KMS-11 (cell line): ENCODE measurements around the gene VGLL3.

Experiments
- H2AFZ ChIP-seq: fragments of 200-600 bp; sonication (generic); 2 replicates; pipeline ENCODE4 v1.6.1; 2016; ENCODE audit warnings: antibody characterized with exemption, mixed run types, low read depth
- H3K27ac ChIP-seq: fragments of 200-600 bp; sonication (generic); 2 replicates; pipeline ENCODE4 v1.6.1; 2016; ENCODE audit warnings: mild to moderate bottlenecking, mixed run types
- H3K27me3 ChIP-seq: fragments of 200-600 bp; sonication (generic); 2 replicates; pipeline ENCODE4 v1.6.1; 2017; ENCODE audit warnings: mild to moderate bottlenecking, low read depth, mixed run types, moderate library complexity; ENCODE audit not compliant: insufficient read depth
- H3K36me3 ChIP-seq: fragments of 200-600 bp; sonication (generic); 2 replicates; pipeline ENCODE4 v1.6.1; 2017; ENCODE audit warnings: mild to moderate bottlenecking, mixed run types; ENCODE audit not compliant: insufficient read depth
- H3K4me1 ChIP-seq: fragments of 200-600 bp; sonication (generic); 2 replicates; pipeline ENCODE4 v1.6.1; 2016; ENCODE audit warnings: mild to moderate bottlenecking, low read depth, mixed run types; ENCODE audit not compliant: poor library complexity, severe bottlenecking
- H3K4me2 ChIP-seq: fragments of 200-600 bp; sonication (generic); 2 replicates; pipeline ENCODE4 v1.7.0; 2016; ENCODE audit warnings: mild to moderate bottlenecking, mixed run types
- H3K4me3 ChIP-seq: fragments of 200-600 bp; sonication (generic); IDR thresholded peaks from 2 replicates; pipeline ENCODE4 v1.6.1; 2017; ENCODE audit warnings: low read depth, low read length, mixed read lengths; ENCODE audit not compliant: insufficient read depth
- H3K79me2 ChIP-seq: fragments of 200-600 bp; sonication (generic); 2 replicates; pipeline ENCODE4 v1.6.1; 2016; ENCODE audit warnings: low read depth, mixed run types; ENCODE audit not compliant: insufficient read depth
- H3K9ac ChIP-seq: fragments of 200-600 bp; sonication (generic); 2 replicates; pipeline ENCODE4 v1.6.1; 2016; ENCODE audit warnings: mild to moderate bottlenecking, mixed run types
- H4K20me1 ChIP-seq: fragments of 200-600 bp; sonication (generic); 2 replicates; pipeline ENCODE4 v1.6.1; 2016; ENCODE audit warnings: mild to moderate bottlenecking, mixed run types; ENCODE audit not compliant: insufficient read depth
- CTCF ChIP-seq: fragments of 200-600 bp; sonication (generic); conservative IDR thresholded peaks from 2 replicates; pipeline ENCODE4 v1.6.1; 2017; ENCODE audit warnings: low read depth, mild to moderate bottlenecking, antibody characterized with exemption, low read length, moderate library complexity, mixed read lengths

Gene VGLL3, protein sequence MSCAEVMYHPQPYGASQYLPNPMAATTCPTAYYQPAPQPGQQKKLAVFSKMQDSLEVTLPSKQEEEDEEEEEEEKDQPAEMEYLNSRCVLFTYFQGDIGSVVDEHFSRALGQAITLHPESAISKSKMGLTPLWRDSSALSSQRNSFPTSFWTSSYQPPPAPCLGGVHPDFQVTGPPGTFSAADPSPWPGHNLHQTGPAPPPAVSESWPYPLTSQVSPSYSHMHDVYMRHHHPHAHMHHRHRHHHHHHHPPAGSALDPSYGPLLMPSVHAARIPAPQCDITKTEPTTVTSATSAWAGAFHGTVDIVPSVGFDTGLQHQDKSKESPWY

DNA sequence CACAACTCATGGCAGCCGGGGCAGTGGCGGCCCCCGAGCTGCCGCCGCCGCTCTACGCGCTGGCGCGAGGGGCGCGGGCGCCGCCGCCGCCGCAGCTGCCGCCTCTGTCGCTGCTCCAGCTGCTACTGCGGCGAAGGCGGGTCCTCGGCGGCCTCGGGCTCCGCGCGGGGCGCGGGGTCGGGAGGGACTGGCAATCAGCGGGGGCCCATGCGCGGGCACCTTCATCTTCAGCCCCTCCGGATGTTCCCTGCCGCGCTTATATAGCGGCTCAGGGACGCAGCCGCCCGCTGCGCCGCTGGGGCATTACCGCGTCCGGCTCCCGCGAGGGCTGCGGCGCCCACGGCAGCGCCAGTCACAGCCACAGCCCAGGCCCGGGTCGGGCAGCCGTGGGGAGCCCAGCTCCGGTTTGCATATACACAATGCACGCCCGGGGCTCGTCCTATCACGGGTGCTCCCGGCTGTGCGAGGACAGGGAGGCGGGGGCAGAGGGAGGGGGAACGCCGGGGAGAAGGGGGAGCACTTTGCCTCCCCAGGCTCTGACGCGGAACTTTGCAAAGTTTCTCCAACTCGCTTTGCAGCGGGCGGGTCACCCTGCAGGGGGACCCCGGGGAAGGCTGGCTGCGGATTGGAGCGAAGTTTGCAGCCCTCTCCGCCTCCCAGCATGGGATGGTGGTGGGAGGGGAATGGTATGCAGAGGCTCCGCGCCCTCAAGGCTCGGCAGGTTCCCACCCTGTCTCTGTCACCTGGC, at the start of gene VGLL3:
Gene VGLL3, minus strand, starts transcription at position 416 of the 748 bp plus-strand sequence. Its CDS starts 406 bp downstream, at position 10.
- H3K4me1 ChIP-seq = no peaks in the 10 kb centered on the region
- peak within 1 kb of the TSS; percentile 45 for H3K4me2 ChIP-seq
- no peak within 1 kb of the TSS for H3K27ac ChIP-seq
- peak within 1 kb of the TSS; percentile 9; the same call in 1 of the 2 replicates for H3K9ac ChIP-seq
- H3K36me3 ChIP-seq = no peaks in the 10 kb centered on the region
- H3K4me3 ChIP-seq = no peak within 1 kb of the TSS
- no peaks in the 10 kb centered on the region for H3K27me3 ChIP-seq
- no peaks in the 10 kb centered on the region for H3K79me2 ChIP-seq
- no peaks in the 10 kb centered on the region for H4K20me1 ChIP-seq
- H2AFZ ChIP-seq = peak within 1 kb of the TSS; percentile 73
- no peak for TF ChIP-seq CTCF

DNA sequence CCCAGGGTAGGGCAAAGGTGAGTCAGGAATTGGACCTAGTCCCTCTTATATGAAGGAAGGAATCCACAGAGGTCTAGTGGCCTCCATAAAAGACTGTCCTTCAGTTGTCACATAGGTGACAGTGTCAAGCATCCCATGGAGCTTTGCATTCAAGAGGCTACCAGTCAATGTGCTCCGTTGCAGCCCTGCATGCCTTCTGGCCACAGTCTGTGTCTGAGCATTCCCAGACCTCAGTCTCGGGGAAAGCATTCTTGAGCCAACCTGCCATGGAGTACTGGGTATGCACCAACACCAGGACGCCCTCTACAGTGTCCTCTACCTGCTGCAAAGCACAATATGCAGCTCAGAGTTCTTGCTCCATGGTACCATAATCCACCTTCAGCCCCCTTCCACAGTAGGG, 46.7 kb upstream of the VGLL3 start:
- H3K4me3 ChIP-seq = no peak overlapping the region
- H4K20me1 ChIP-seq = no peaks in the 10 kb centered on the region
- H3K36me3 ChIP-seq = no peaks in the 10 kb centered on the region
- no peak overlapping the region for H2AFZ ChIP-seq
- no peaks in the 10 kb centered on the region for H3K4me1 ChIP-seq
- H3K79me2 ChIP-seq = no peaks in the 10 kb centered on the region
- H3K4me2 ChIP-seq = no peak overlapping the region
- TF ChIP-seq CTCF = no peak
- no peak overlapping the region for H3K27ac ChIP-seq
- H3K27me3 ChIP-seq = no peaks in the 10 kb centered on the region
- H3K9ac ChIP-seq = no peak overlapping the region

DNA sequence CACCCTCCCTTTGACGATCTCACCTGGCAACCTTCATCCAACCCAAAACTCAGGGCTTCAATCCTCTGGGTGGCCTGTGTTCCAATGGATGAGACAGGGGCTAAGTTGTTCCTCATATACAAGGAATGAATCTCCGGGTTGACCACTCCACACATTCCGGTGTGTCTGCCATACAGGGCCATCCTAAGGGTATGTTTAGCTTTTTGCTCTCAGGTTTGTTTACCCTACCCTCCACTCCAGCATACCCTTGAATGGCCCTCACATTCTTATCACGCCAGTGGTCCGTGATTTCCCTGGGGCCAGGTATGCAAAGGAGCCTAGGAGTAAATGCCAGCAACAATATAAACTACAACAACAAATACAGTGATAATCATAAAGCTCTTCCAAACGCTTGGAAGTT, 45.7 kb upstream of the VGLL3 start:
- H3K27me3 ChIP-seq = no peaks in the 10 kb centered on the region
- H2AFZ ChIP-seq = no peak overlapping the region
- H4K20me1 ChIP-seq = no peaks in the 10 kb centered on the region
- no peak for TF ChIP-seq CTCF
- no peaks in the 10 kb centered on the region for H3K4me1 ChIP-seq
- H3K9ac ChIP-seq = no peak overlapping the region
- no peaks in the 10 kb centered on the region for H3K36me3 ChIP-seq
- no peak overlapping the region for H3K4me2 ChIP-seq
- H3K79me2 ChIP-seq = no peaks in the 10 kb centered on the region
- H3K4me3 ChIP-seq = no peak overlapping the region
- no peak overlapping the region for H3K27ac ChIP-seq

- no peak overlapping the region for H2AFZ ChIP-seq
Measured at GRCh38 chr3:87035339-87035738, 44.4 kb upstream of the VGLL3 start.

More at GRCh38 chr3:87035339-87035738, 44.4 kb upstream of the VGLL3 start:
- no peak for TF ChIP-seq CTCF
- Histone ChIP-seq H3K4me1 (no peaks in the 10 kb centered on the region), H3K4me3 (no peak overlapping the region), H3K9ac (no peak overlapping the region), H3K4me2 (no peak overlapping the region), H3K27me3 (no peaks in the 10 kb centered on the region), H3K79me2 (no peaks in the 10 kb centered on the region), H4K20me1 (no peaks in the 10 kb centered on the region), H3K27ac (no peak overlapping the region), H3K36me3 (no peaks in the 10 kb centered on the region)
